Heart right ventricle (tissue), 16 donors: ENCODE measurements around the gene HGFAC. TPM values are rescaled to one million over a fixed set of nuclear protein-coding genes. Genes with fewer than 3 reads are reported as not detected.

Experiments used
- ATAC-seq, 8 donors: fragments of 200-7000 bp; cut with Tn5 transposase; one replicate each; pipeline ENCODE4 v1.9.1; 2020; ENCODE audit warnings: mild to moderate bottlenecking in 8 of 8, moderate library complexity in 8 of 8, moderate number of reproducible peaks in 1 of 8
- DNase-seq, 2 donors: peaks; one replicate each; pipeline ENCODE4 v3.0.0-alpha.2; 2020
- H3K27ac ChIP-seq, 10 donors: fragments of 200-600 bp; sonication (generic) in 2 of 10; one replicate each; pipeline versions ENCODE4 v1.5.0 to v1.8.0; 2020 to 2022; ENCODE audit warnings: mild to moderate bottlenecking in 3 of 10
- H3K27me3 ChIP-seq, 7 donors: fragments of 200-600 bp; one replicate each; pipeline ENCODE4 v1.8.0; 2021 to 2022; ENCODE audit warnings: mild to moderate bottlenecking in 2 of 7
- H3K36me3 ChIP-seq, 9 donors: fragments of 200-600 bp; sonication (generic) in 1 of 9; one replicate each; pipeline versions ENCODE4 v1.5.0 to v1.8.0; 2020 to 2022; ENCODE audit warnings: mild to moderate bottlenecking in 2 of 9
- H3K4me1 ChIP-seq, 9 donors: fragments of 200-600 bp; sonication (generic) in 1 of 9; one replicate each; pipeline versions ENCODE4 v1.5.0 to v1.8.0; 2020 to 2022; ENCODE audit warnings: mild to moderate bottlenecking in 4 of 9
- H3K4me3 ChIP-seq, 10 donors: fragments of 200-600 bp; sonication (generic) in 2 of 10; one replicate each; pipeline versions ENCODE4 v1.5.0 to v1.8.0; 2020 to 2022; ENCODE audit warnings: mild to moderate bottlenecking in 7 of 10, moderate library complexity in 2 of 10
- H3K9me3 ChIP-seq, 11 donors: fragments of 200-600 bp in 10 of 11; sonication (generic) in 2 of 11; one replicate each; pipeline versions ENCODE4 v1.5.0 to v1.8.0; 2013 to 2022; ENCODE audit warnings: mild to moderate bottlenecking in 2 of 11, control low read depth in 1 of 11, moderate library complexity in 1 of 11
- WGBS, 2 donors: extraction: QIAGEN DNeasy Blood & Tissue Kit; methylation state at CpG; one replicate each; pipeline ENCODE4 v1.1.7; 2013; ENCODE audit warnings: inconsistent platforms in 1 of 2; 5-methylcytosine and 5-hydroxymethylcytosine counted together
- intact Hi-C, 10 donors: fragments of 100-400 bp; cut with DNase I; formaldehyde crosslinking; loops; one replicate each; pipeline versions ENCODE4 v1.11.1 to v1.14.2; 2022
- long read RNA-seq, 3 donors: library from polyadenylated mRNA; unstranded; transcript quantifications; one replicate each; pipeline ENCODE4 v2.0.0, GENCODE V29; 2020 to 2021
- polyA plus RNA-seq, 2 donors: library from polyadenylated mRNA; stranded (reverse); fragments of 200-250 nt; gene quantifications; one replicate each; pipeline ENCODE4 v1.2.3, GENCODE V29; 2013
- total RNA-seq, 10 donors: library from RNA; stranded (reverse); fragmentation: NEBNext Ultra II Directional in 3 of 10; extraction: Animal tissue kit (Norgen Biotek cat#: 25700) in 3 of 10; gene quantifications; one replicate each; pipeline versions ENCODE4 v1.2.1 to v1.2.4, GENCODE V29; 2021 to 2023
- TF ChIP-seq, protein P1 (sequence below), 9 donors: fragments of 200-600 bp; sonication (generic) in 2 of 9; IDR thresholded peaks; one replicate each; pipeline versions ENCODE4 v1.5.0 to v1.8.0; 2021 to 2022; ENCODE audit warnings: antibody characterized with exemption in 9 of 9, mild to moderate bottlenecking in 5 of 9, moderate library complexity in 1 of 9
- donor health status: Arrhythmogenic right ventricular cardiomyopathy.
- donor health status: ischemic (EF 13 %, LVEDD 7.1; RV severe dilation, severe dysfunction).
- donor health status: healthy with polysubstance abuse.
- donor health status: DM: no; HTN: yes; CAD: no.
- donor health status: DM: no; HTN: no; CAD: no.
- donor health status: ischemic (EF 25% LVEDD 6.9; RV normal size, moderate dysfunction).
- donor health status: ischemic (EF 25% LVEDD 5.7; RV mildly dilated, moderate dysfunction).
- donor health status: healthy.
- donor health status: DM: yes; HTN: yes; CAD: no.
- donor health status: Ischemic cardiomyopathy.
- donor health status: ischemic (EF 35%, LVEDD 5.7; RV mildly dilated, moderate dysfunction).
- donor health status: nonischemic (EF 11% LVEDD 7.7; RV severe dilation, severe dysfunction).
- donor health status: DM: yes; HTN: yes; CAD: no.
- donor health status: PGD.
- donor health status: ischemic (EF 29% LVEDD 5.4; RV normal size, mild dysfunction).
- donor health status: nonischemic (EF 23%, LVEDD 6.1; RV moderate dilation, normal function).

The HGFAC gene
- total RNA-seq = under 1 TPM in 6 of 10 donors, not detected in 4; 0.15 to 0.59 (median 0.36) TPM
- polyA plus RNA-seq = 1 to 10 TPM; 1.0 to 1.1 TPM
- long read RNA-seq, donor 1 = 0 reads
- long read RNA-seq, donor 2 = 0 reads
- long read RNA-seq, donor 3, partial matches to known transcripts = 0 of 1 reads
- long read RNA-seq, donor 3, other reads (novel, unspliced or antisense) = 1 of 1 reads

DNA sequence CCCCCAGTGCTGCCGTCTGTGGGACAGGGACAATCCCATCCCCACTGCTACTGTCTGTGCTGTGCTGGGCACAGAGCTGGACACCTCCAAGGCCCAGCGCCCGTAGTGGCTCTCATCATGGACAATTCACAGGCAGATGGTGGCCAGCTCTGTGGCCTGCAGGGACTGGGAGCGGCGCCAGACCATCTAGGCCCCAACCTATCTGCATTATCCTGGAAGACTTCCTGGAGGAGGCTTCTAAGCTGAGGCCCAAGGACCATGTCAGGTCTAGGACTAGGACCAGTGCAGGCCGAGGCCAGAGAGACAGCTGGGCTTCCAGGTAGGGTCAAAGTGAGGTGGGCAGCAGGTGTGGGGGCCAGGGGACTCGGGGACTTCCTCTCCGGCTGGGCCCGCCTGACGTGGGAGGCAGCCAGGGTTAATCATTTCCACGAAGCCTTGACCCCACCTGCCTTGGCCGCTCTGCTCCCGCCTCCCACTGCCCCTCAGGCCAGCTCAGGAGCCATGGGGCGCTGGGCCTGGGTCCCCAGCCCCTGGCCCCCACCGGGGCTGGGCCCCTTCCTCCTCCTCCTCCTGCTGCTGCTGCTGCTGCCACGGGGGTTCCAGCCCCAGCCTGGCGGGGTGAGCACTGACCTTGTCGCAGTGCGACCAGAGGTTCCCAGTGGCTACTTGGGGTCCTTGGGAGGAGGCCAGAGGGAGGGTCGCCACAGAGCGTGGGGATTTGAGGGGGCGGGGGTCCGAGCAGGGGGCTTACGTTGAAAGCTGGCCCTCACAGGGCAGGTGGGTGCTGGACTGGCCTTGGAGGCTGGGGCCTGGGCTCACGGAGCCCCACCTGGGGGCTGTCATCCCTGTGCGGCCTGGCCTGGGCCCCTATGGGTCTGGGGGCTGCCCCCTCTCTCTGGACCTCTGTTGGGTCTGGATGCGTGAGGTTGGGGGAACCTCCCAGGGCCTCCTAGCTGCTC, at the start of gene HGFAC:
TSS of gene HGFAC (plus strand) at position 468 of the 959 bp plus-strand sequence. CDS start at position 502, 34 bp downstream.
- intact Hi-C loops = loop anchor here in 8 of 10 donors (2.0 to 10.0 kb wide), 6 partner anchors 94 to 337 kb away; no protein-coding TSS in a partner anchor
- Histone ChIP-seq H3K27ac (no peak within 1 kb of the TSS), H3K36me3 (no peaks in the 10 kb centered on the region), H3K4me3 (no peak within 1 kb of the TSS), H3K9me3 (no peaks in the 10 kb centered on the region), H3K4me1 (peaks cover 0 to 5% (median 0%) of the 10 kb centered on the region in 9 donors), H3K27me3 (no peaks in the 10 kb centered on the region)
- TF ChIP-seq, protein P1, sequence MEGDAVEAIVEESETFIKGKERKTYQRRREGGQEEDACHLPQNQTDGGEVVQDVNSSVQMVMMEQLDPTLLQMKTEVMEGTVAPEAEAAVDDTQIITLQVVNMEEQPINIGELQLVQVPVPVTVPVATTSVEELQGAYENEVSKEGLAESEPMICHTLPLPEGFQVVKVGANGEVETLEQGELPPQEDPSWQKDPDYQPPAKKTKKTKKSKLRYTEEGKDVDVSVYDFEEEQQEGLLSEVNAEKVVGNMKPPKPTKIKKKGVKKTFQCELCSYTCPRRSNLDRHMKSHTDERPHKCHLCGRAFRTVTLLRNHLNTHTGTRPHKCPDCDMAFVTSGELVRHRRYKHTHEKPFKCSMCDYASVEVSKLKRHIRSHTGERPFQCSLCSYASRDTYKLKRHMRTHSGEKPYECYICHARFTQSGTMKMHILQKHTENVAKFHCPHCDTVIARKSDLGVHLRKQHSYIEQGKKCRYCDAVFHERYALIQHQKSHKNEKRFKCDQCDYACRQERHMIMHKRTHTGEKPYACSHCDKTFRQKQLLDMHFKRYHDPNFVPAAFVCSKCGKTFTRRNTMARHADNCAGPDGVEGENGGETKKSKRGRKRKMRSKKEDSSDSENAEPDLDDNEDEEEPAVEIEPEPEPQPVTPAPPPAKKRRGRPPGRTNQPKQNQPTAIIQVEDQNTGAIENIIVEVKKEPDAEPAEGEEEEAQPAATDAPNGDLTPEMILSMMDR (IDR thresholded peaks at IDR 0.05) = no peak
- 87 to 88% methylated on average over 27 of the region's 27 CpGs for WGBS, 2 donors
- DNase-seq = peak in 1 of 2 donors; percentile 10
- ATAC-seq = no peak

GRCh38 chr4:3392321-3392720, 49.4 kb upstream of the HGFAC start:
- WGBS, 2 donors = 94 to 95% methylated on average over 4 of the region's 4 CpGs
- ATAC-seq = no peak

DNA sequence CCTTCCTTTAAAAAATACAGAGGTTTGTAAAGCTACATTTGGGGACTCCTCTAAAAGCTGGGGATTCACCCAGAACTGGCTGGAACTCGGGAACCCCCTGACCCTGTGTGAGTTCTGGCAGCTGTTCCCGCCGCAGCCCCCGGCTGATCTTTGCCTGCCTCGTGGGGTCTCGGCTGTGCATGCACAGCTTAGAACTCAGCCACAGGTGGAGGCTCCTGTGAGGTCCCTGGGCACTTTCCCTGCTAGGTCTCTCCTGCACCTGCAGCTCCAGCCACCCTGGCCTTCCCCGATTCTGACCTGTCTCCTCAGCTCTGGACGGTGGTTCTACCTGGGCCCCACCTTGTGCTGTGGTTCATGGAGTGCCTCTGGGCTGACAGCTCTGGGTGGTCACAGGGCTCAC, 48.6 kb upstream of the HGFAC start:
- 92 to 93% methylated on average over 8 of the region's 8 CpGs for WGBS, 2 donors
- Histone ChIP-seq H3K27ac (no peak overlapping the region), H3K9me3 (peaks cover 0 to 10% (median 0%) of the 10 kb centered on the region in 11 donors), H3K4me3 (no peak overlapping the region), H3K4me1 (peaks cover 2 to 22% (median 15%) of the 10 kb centered on the region in 9 donors), H3K27me3 (no peaks in the 10 kb centered on the region), H3K36me3 (no peaks in the 10 kb centered on the region)
- ATAC-seq (no peak), DNase-seq (no peak)
- intact Hi-C loops = no loop called here
- TF ChIP-seq, protein P1 (IDR thresholded peaks at IDR 0.05) = no peak

More at GRCh38 chr4:3392321-3392720, 49.4 kb upstream of the HGFAC start:
- H3K9me3 ChIP-seq = peaks cover 0 to 10% (median 0%) of the 10 kb centered on the region in 11 donors
- no peak for DNase-seq
- H3K4me3 ChIP-seq = no peak overlapping the region
- no peaks in the 10 kb centered on the region for H3K36me3 ChIP-seq
- TF ChIP-seq, protein P1 (IDR thresholded peaks at IDR 0.05) = no peak
- peaks cover 2 to 30% (median 22%) of the 10 kb centered on the region in 9 donors for H3K4me1 ChIP-seq
- intact Hi-C loops = no loop called here
- no peak overlapping the region for H3K27ac ChIP-seq
- no peaks in the 10 kb centered on the region for H3K27me3 ChIP-seq

DNA sequence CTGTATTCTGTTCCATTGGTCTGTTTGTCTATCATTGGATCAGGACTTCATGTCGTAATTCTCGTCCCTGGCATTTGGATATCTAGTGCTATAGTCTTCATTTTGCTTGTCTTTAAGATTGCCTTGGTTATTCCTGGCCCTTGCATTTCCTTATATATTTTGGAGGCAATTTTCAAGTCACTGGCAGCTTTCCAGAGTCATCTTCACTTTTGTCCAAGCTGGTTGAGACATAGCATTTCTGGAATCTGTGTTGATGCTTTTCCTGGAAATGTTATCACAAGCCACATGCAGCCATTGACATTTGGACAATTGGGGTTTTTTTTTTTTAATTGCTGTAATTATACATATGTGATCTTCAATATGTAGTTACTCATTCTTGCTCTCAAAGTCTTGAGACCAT, 45.2 kb upstream of the HGFAC start:
- intact Hi-C loops = no loop called here
- no peaks in the 10 kb centered on the region for H3K36me3 ChIP-seq
- DNase-seq (no peak), ATAC-seq (no peak)
- peaks cover 0 to 10% (median 0%) of the 10 kb centered on the region in 11 donors for H3K9me3 ChIP-seq
- no peaks in the 10 kb centered on the region for H3K27me3 ChIP-seq
- H3K4me1 ChIP-seq = peaks cover 0 to 9% (median 0%) of the 10 kb centered on the region in 9 donors
- TF ChIP-seq, protein P1 (IDR thresholded peaks at IDR 0.05) = no peak
- 79 to 97% methylated on average over 2 of the region's 2 CpGs for WGBS, 2 donors
- no peak overlapping the region for H3K4me3 ChIP-seq
- H3K27ac ChIP-seq = no peak overlapping the region
